ENCODE results near the gene SYS1. TPM values are rescaled to one million over a fixed set of nuclear protein-coding genes. Genes with fewer than 3 reads are reported as not detected.

SYS1 gene
- total RNA-seq, 1 donor from 2014 or later: 10.5 TPM

DNA sequence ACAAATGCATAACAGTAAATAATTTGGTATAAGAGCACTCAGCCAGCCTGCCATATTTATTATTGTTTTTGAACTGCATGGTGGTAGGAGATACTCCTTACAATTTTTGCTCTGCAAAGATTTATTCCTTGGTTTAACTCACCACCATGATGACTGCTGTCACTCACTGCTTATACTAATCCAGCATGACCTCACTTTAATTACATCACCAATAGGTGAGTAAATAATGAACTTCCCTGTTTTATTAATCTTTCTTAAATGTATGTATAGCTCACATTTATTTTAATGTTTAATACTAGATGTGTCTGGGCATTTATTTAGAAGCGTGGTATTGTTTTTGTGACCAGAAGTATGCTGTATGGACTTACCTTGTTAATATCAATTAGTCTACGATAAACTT is 28.0 kb downstream of the SYS1 start:
- no peaks in the 10 kb centered on the region for H3F3A ChIP-seq (ENCODE audit: low read depth)
- H3K36me3 ChIP-seq: no peaks in the 10 kb centered on the region
- H3K4me1 ChIP-seq: no peaks in the 10 kb centered on the region
- H3K4me2 ChIP-seq: no peak overlapping the region
- DNase-seq (ENCODE audit: low spot score): no peak
- no peaks in the 10 kb centered on the region for H4K20me1 ChIP-seq (ENCODE audit: low read depth)
- H3K36me3 Mint-ChIP-seq: peaks cover 5% of the 10 kb centered on the region
- H3K9ac ChIP-seq: no peak overlapping the region
- peaks cover 4% of the 10 kb centered on the region for H3K9me3 Mint-ChIP-seq
- TF ChIP-seq, protein P1, sequence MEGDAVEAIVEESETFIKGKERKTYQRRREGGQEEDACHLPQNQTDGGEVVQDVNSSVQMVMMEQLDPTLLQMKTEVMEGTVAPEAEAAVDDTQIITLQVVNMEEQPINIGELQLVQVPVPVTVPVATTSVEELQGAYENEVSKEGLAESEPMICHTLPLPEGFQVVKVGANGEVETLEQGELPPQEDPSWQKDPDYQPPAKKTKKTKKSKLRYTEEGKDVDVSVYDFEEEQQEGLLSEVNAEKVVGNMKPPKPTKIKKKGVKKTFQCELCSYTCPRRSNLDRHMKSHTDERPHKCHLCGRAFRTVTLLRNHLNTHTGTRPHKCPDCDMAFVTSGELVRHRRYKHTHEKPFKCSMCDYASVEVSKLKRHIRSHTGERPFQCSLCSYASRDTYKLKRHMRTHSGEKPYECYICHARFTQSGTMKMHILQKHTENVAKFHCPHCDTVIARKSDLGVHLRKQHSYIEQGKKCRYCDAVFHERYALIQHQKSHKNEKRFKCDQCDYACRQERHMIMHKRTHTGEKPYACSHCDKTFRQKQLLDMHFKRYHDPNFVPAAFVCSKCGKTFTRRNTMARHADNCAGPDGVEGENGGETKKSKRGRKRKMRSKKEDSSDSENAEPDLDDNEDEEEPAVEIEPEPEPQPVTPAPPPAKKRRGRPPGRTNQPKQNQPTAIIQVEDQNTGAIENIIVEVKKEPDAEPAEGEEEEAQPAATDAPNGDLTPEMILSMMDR (IDR thresholded peaks at IDR 0.05): no peak
- TF ChIP-seq EZH2phosphoT487 (IDR thresholded peaks at IDR 0.05): no peak
- no peak for TF ChIP-seq EZH2 (IDR thresholded peaks at IDR 0.05)
- H3K79me2 ChIP-seq (ENCODE audit: low read depth): no peaks in the 10 kb centered on the region
- H3K27ac Mint-ChIP-seq: no peak overlapping the region
- H3K9me3 ChIP-seq (ENCODE audit: low read depth): no peaks in the 10 kb centered on the region
- H3K4me3 Mint-ChIP-seq: no peak overlapping the region
- H3K27me3 ChIP-seq: no peaks in the 10 kb centered on the region
- no peak overlapping the region for H2AFZ ChIP-seq (replicated peaks)
- peaks cover 2% of the 10 kb centered on the region for H3K27me3 Mint-ChIP-seq (ENCODE audit: insufficient read depth, low read depth)
- no peaks in the 10 kb centered on the region for H3K4me1 Mint-ChIP-seq
- H3K4me3 ChIP-seq: no peak overlapping the region
- no peak overlapping the region for H3K27ac ChIP-seq

DNA sequence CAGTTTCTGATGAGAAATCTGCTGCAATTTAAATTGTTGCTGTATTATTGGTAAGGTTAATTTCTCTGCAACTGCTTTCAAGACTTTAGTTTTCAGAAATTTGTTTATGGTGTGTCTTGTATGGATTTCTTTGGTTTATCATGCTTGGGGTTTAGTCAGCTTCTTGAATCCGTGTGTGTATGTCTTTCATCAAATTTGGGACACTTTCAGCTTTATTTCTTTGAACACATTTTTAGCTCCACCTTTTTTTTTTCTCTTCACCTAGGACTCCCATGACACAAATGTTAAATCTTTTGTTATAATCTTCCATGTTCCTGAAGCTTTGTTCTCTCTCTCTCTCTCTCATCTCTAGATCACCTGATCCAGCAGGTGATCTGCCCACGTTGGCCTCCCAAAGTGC is 28.6 kb downstream of the SYS1 start:
- DNase-seq (ENCODE audit: low spot score): no peak
- TF ChIP-seq, protein P1 (IDR thresholded peaks at IDR 0.05): no peak
- TF ChIP-seq EZH2 (IDR thresholded peaks at IDR 0.05): no peak
- TF ChIP-seq EZH2phosphoT487 (IDR thresholded peaks at IDR 0.05): no peak
- Histone ChIP-seq H3K4me2 (no peak overlapping the region), H3K4me1 (no peaks in the 10 kb centered on the region), H3K27me3 (no peaks in the 10 kb centered on the region), H3K79me2 (ENCODE audit: low read depth) (no peaks in the 10 kb centered on the region), H2AFZ (replicated peaks) (no peak overlapping the region), H3F3A (ENCODE audit: low read depth) (no peaks in the 10 kb centered on the region), H3K9me3 (ENCODE audit: low read depth) (no peaks in the 10 kb centered on the region), H3K9ac (no peak overlapping the region), H3K4me3 (no peak overlapping the region), H4K20me1 (ENCODE audit: low read depth) (no peaks in the 10 kb centered on the region), H3K27ac (no peak overlapping the region), H3K36me3 (no peaks in the 10 kb centered on the region)
- peaks cover 5% of the 10 kb centered on the region for H3K36me3 Mint-ChIP-seq
- peaks cover 4% of the 10 kb centered on the region for H3K9me3 Mint-ChIP-seq
- H3K4me1 Mint-ChIP-seq: no peaks in the 10 kb centered on the region
- peaks cover 2% of the 10 kb centered on the region for H3K27me3 Mint-ChIP-seq (ENCODE audit: insufficient read depth, low read depth)
- H3K27ac Mint-ChIP-seq: no peak overlapping the region
- no peak overlapping the region for H3K4me3 Mint-ChIP-seq

DNA sequence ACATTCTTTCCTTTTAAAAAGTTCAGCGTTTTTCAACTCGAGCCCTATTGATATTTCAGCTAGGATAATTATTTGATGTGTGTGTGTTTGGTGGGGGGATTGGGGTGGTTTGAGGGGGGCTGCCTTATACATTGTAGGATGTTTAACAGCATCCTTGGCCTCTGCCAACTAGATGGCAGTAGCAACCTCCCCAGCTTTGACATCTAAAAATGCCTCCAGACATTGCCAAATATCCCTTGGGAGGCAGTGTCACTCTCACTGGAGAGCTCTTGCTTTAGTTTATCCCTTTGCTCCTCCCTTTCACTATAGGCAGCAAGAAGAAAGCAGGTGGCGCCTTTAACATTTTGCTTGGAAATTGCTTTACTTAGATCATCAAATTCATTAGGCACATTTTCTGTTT is 29.8 kb downstream of the SYS1 start:
- Histone ChIP-seq H3K27me3 (no peaks in the 10 kb centered on the region), H3F3A (ENCODE audit: low read depth) (no peaks in the 10 kb centered on the region), H3K36me3 (no peaks in the 10 kb centered on the region), H3K4me2 (no peak overlapping the region), H3K4me1 (no peaks in the 10 kb centered on the region), H2AFZ (replicated peaks) (no peak overlapping the region), H3K27ac (no peak overlapping the region), H3K4me3 (no peak overlapping the region), H3K9me3 (ENCODE audit: low read depth) (no peaks in the 10 kb centered on the region), H3K9ac (no peak overlapping the region), H4K20me1 (ENCODE audit: low read depth) (no peaks in the 10 kb centered on the region), H3K79me2 (ENCODE audit: low read depth) (no peaks in the 10 kb centered on the region)
- Mint-ChIP-seq H3K9me3 (peaks cover 4% of the 10 kb centered on the region), H3K4me3 (no peak overlapping the region), H3K27me3 (ENCODE audit: insufficient read depth, low read depth) (peaks cover 2% of the 10 kb centered on the region), H3K36me3 (peaks cover 3% of the 10 kb centered on the region), H3K4me1 (no peaks in the 10 kb centered on the region), H3K27ac (no peak overlapping the region)
- DNase-seq (ENCODE audit: low spot score): no peak
- TF ChIP-seq EZH2phosphoT487 (IDR thresholded peaks at IDR 0.05) (no peak), EZH2 (IDR thresholded peaks at IDR 0.05) (no peak)
- TF ChIP-seq, protein P1 (IDR thresholded peaks at IDR 0.05): no peak
